DOHH2 (cell line): ENCODE data around the gene ALOXE3.

ENCODE experiments used
- H3F3A ChIP-seq: fragments of 200-600 bp; sonication (generic), shearing (Covaris generic); 2 replicates; pipeline ENCODE4 v1.6.0; 2016; ENCODE audit warnings: antibody characterized with exemption, mild to moderate bottlenecking; ENCODE audit not compliant: control insufficient read depth, insufficient read depth
- H3K27ac ChIP-seq: fragments of 200-600 bp; sonication (generic); 2 replicates; pipeline ENCODE4 v1.5.1; 2014; ENCODE audit warnings: low read depth, mild to moderate bottlenecking, low read length, moderate library complexity
- H3K27me3 ChIP-seq: fragments of 200-600 bp; sonication (generic); 2 replicates; pipeline ENCODE4 v1.6.1; 2014; ENCODE audit warnings: mild to moderate bottlenecking, low read length, mixed read lengths; ENCODE audit not compliant: control insufficient read depth
- H3K36me3 ChIP-seq: fragments of 200-600 bp; sonication (generic); 2 replicates; pipeline ENCODE4 v1.6.1; 2014; ENCODE audit warnings: mild to moderate bottlenecking, low read length, moderate library complexity, mixed read lengths; ENCODE audit not compliant: control insufficient read depth
- H3K4me1 ChIP-seq: fragments of 200-600 bp; sonication (generic); 2 replicates; pipeline ENCODE4 v1.6.1; 2014; ENCODE audit warnings: mild to moderate bottlenecking, low read length, mixed read lengths; ENCODE audit not compliant: control insufficient read depth
- H3K4me2 ChIP-seq: fragments of 200-600 bp; sonication (generic); 2 replicates; pipeline ENCODE4 v1.6.0; 2014; ENCODE audit warnings: mild to moderate bottlenecking, low read length, moderate library complexity
- H3K4me3 ChIP-seq: fragments of 200-600 bp; sonication (generic); 2 replicates; pipeline ENCODE4 v1.5.1; 2014; ENCODE audit warnings: mild to moderate bottlenecking, low read length, mixed read lengths
- H3K79me2 ChIP-seq: fragments of 200-600 bp; sonication (generic); 2 replicates; pipeline ENCODE4 v1.6.1; 2014; ENCODE audit warnings: mild to moderate bottlenecking, low read length, mixed read lengths; ENCODE audit not compliant: control insufficient read depth
- H3K9me2 ChIP-seq: fragments of 200-600 bp; sonication (generic); replicated peaks from 2 replicates; pipeline ENCODE4 v1.6.1; 2014; ENCODE audit warnings: mild to moderate bottlenecking, low read length, mixed read lengths; ENCODE audit not compliant: control insufficient read depth
- H3K9me3 ChIP-seq: fragments of 200-600 bp; sonication (generic); 2 replicates; pipeline ENCODE4 v1.6.1; 2014; ENCODE audit warnings: antibody characterized with exemption, low read length, mixed read lengths; ENCODE audit not compliant: control insufficient read depth, insufficient read depth
- H4K20me1 ChIP-seq: fragments of 200-600 bp; sonication (generic); 2 replicates; pipeline ENCODE4 v1.6.0; 2014; ENCODE audit warnings: low read depth, mild to moderate bottlenecking, antibody characterized with exemption, low read length, moderate library complexity; ENCODE audit not compliant: control insufficient read depth, insufficient read depth
- CTCF ChIP-seq: fragments of 200-600 bp; sonication (generic); IDR thresholded peaks from one replicate; pipeline ENCODE4 v1.5.1; 2014; ENCODE audit warnings: antibody characterized with exemption, mild to moderate bottlenecking, low read depth, low read length; ENCODE audit not compliant: poor library complexity, severe bottlenecking
- EZH2phosphoT487 ChIP-seq: fragments of 200-600 bp; sonication (generic); IDR thresholded peaks from 2 replicates; pipeline ENCODE4 v1.6.1; 2017; ENCODE audit warnings: borderline replicate concordance, mild to moderate bottlenecking, antibody characterized with exemption, low read length, moderate library complexity, mixed read lengths

ALOXE3 gene

GRCh38 chr17:8073627-8074484 lies 44.5 kb downstream of the ALOXE3 start:
- H4K20me1 ChIP-seq, result no peaks in the 10 kb centered on the region
- peak overlapping the region; percentile 34; the same call in 1 of the 2 replicates for H3K4me2 ChIP-seq
- no peak overlapping the region for H3K4me3 ChIP-seq
- peak; percentile 94 for TF ChIP-seq CTCF
- TF ChIP-seq EZH2phosphoT487, result no peak
- peaks cover 37% of the 10 kb centered on the region for H3K27me3 ChIP-seq
- H3K27ac ChIP-seq, result no peak overlapping the region
- H3K9me3 ChIP-seq, result no peaks in the 10 kb centered on the region
- no peaks in the 10 kb centered on the region for H3K9me2 ChIP-seq
- no peaks in the 10 kb centered on the region for H3F3A ChIP-seq
- H3K36me3 ChIP-seq, result no peaks in the 10 kb centered on the region
- no peaks in the 10 kb centered on the region for H3K79me2 ChIP-seq
- peaks cover 8% of the 10 kb centered on the region for H3K4me1 ChIP-seq

- peaks cover 6% of the 10 kb centered on the region for H3K4me1 ChIP-seq
- no peaks in the 10 kb centered on the region for H3K79me2 ChIP-seq
- no peak overlapping the region for H3K4me3 ChIP-seq
- no peaks in the 10 kb centered on the region for H4K20me1 ChIP-seq
- no peaks in the 10 kb centered on the region for H3K9me3 ChIP-seq
- peak overlapping the region; percentile 34; the same call in 1 of the 2 replicates for H3K4me2 ChIP-seq
- no peaks in the 10 kb centered on the region for H3K9me2 ChIP-seq
- TF ChIP-seq CTCF (no peak), EZH2phosphoT487 (no peak)
- no peak overlapping the region for H3K27ac ChIP-seq
- H3F3A ChIP-seq, result no peaks in the 10 kb centered on the region
- H3K36me3 ChIP-seq, result no peaks in the 10 kb centered on the region
- H3K27me3 ChIP-seq, result peaks cover 37% of the 10 kb centered on the region
Measured at GRCh38 chr17:8072729-8073461, 45.4 kb downstream of the ALOXE3 start.

- H3K79me2 ChIP-seq, result no peaks in the 10 kb centered on the region
- no peaks in the 10 kb centered on the region for H4K20me1 ChIP-seq
- H3K27me3 ChIP-seq, result peaks cover 42% of the 10 kb centered on the region
- H3K4me1 ChIP-seq, result peaks cover 6% of the 10 kb centered on the region
- no peak overlapping the region for H3K4me2 ChIP-seq
- H3K9me3 ChIP-seq, result no peaks in the 10 kb centered on the region
- H3F3A ChIP-seq, result no peaks in the 10 kb centered on the region
- H3K36me3 ChIP-seq, result no peaks in the 10 kb centered on the region
- no peak overlapping the region for H3K27ac ChIP-seq
- TF ChIP-seq CTCF (no peak), EZH2phosphoT487 (no peak)
- H3K4me3 ChIP-seq, result no peak overlapping the region
- H3K9me2 ChIP-seq, result no peaks in the 10 kb centered on the region
Measured at GRCh38 chr17:8072341-8072728, 46.0 kb downstream of the ALOXE3 start.
